OCI-LY3 (cell line): Measurements from ENCODE around the gene DNAJC5.

ENCODE experiments used
- EZH2phosphoT487 ChIP-seq: fragments of 200-600 bp; shearing (Covaris generic); IDR thresholded peaks from 2 replicates; pipeline ENCODE4 v1.6.1; 2018; ENCODE audit warnings: antibody characterized with exemption, mixed run types, low read depth
- TF ChIP-seq, protein P1 (sequence below): fragments of 200-600, 300-600 bp; sonication (generic); IDR thresholded peaks from 2 replicates; pipeline ENCODE4 v1.5.1; 2014; ENCODE audit warnings: antibody characterized with exemption, low read length, low read depth

DNA sequence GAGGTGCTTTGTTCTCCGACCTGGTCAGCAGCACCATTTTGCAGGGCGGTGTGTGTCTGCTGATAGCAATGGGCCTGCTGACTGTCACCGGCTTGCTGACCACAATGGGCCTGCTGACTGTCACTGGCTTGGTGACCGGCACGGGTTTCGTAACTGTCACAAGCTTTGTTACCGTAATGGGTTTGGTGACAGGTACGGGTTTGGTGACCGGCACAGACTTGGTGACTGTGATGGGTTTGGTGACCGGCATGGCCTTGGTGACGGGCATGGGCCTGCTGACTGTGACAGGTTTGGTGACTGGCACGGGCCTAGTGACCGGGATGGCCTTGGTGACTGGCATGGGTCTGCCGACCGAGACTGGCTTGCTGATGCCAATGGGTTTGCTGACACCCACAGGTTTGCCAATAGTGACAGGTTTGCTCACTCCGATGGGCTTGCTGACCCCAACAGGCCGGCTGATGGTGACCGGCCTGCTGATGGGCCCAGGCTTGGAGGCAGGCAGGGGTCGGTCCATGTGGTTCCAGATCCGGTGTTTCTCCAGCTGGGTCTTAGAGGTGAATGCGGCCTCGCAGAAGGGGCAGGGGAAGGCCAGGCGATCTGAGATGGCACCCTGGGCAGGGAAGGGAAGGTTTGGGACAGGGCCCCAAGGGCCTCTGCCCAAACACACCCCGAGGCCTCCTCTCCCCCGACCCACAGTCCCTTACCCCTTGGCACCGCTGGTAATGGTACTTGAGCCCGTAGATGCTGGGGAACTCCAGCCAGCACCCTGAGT is 71.4 kb downstream of the DNAJC5 start:
- TF ChIP-seq, protein P1, sequence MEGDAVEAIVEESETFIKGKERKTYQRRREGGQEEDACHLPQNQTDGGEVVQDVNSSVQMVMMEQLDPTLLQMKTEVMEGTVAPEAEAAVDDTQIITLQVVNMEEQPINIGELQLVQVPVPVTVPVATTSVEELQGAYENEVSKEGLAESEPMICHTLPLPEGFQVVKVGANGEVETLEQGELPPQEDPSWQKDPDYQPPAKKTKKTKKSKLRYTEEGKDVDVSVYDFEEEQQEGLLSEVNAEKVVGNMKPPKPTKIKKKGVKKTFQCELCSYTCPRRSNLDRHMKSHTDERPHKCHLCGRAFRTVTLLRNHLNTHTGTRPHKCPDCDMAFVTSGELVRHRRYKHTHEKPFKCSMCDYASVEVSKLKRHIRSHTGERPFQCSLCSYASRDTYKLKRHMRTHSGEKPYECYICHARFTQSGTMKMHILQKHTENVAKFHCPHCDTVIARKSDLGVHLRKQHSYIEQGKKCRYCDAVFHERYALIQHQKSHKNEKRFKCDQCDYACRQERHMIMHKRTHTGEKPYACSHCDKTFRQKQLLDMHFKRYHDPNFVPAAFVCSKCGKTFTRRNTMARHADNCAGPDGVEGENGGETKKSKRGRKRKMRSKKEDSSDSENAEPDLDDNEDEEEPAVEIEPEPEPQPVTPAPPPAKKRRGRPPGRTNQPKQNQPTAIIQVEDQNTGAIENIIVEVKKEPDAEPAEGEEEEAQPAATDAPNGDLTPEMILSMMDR = no peak
- TF ChIP-seq EZH2phosphoT487 = no peak
